Measurements from ENCODE around the gene AURKAIP1. TPM values are rescaled to one million over a fixed set of nuclear protein-coding genes. Genes with fewer than 3 reads are reported as not detected.

The AURKAIP1 gene
- polyA plus RNA-seq, 1 of the 3 experiments (the other 2 are of a cell fraction): 214 TPM

DNA sequence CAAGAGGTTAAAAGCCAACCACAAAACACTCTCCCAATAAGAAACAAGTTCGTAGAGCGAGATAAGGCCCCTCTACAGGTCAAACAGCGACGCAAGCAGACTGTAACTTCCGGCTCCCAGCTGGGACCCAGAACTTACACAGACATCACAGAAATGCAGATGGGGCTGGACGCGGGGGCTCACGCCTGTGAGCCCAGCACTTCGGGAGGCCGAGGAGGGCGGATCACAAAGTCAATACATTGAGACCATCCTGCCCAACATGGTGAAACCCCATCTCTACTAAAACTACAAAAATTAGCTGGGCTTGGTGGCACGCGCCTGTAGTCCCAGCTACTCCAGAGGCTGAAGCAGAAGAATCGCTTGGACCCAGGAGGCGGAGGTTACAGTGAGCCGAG, 13.1 kb upstream of the AURKAIP1 start (continued):
- TF ChIP-seq EZH2phosphoT487 (IDR thresholded peaks at IDR 0.05; ENCODE audit: borderline replicate concordance, low read depth): no peak
- no peak for TF ChIP-seq MAX (IDR thresholded peaks at IDR 0.05; ENCODE audit: low read depth)
- TF ChIP-seq, protein P1, sequence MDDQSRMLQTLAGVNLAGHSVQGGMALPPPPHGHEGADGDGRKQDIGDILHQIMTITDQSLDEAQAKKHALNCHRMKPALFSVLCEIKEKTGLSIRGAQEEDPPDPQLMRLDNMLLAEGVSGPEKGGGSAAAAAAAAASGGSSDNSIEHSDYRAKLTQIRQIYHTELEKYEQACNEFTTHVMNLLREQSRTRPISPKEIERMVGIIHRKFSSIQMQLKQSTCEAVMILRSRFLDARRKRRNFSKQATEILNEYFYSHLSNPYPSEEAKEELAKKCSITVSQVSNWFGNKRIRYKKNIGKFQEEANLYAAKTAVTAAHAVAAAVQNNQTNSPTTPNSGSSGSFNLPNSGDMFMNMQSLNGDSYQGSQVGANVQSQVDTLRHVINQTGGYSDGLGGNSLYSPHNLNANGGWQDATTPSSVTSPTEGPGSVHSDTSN (IDR thresholded peaks at IDR 0.05): no peak

DNA sequence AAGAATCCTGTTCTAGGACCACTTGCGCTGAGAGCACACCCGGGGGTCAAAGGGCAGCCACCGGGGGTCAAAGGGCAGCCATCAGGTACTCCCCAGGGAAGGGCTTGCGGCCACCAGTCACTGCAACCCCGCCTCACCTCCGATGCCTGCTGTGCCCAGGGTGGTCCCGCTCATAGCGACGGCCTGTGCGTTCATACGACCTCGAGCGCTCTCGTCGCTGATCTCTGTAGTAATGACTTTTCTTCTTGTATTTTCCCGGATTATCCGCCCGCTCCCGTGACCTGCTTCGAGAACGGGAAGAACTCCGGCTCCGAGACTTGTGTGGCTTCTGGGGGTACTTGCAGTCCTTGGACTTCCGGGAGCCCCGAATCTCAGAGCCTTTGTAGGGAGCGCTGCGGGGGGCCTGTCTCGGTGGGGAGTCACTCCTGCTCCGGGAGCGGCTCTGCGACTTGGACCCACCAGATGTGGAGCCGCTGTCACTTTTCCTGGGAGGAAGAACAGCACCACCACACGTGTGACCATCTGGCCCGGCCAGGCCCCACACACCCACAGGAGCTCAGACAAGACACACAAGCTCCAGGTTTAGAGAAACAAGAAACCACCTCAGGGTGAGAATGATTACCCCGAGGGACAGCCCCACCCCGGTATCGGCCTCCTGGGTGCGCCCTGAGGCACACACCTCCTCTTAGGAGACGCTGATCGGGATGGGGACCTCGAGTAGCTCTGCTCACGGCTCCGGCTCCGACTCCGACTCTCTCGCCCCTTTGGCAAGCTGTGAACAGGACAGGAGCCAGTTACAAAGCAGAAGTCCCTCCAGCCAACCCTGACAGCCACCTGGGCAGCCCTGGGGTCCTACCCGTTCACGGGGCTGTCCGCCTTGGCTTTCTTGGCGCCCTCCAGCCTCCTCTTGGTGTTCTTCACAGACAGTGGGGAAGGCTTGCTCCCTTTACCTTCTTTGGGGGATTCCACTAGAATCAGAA, 12.4 kb upstream of the AURKAIP1 start:
- Histone ChIP-seq H3K4me2 (no peak overlapping the region), H2AFZ (ENCODE audit: low read depth) (no peak overlapping the region), H3K27me3 (ENCODE audit: insufficient read depth) (no peaks in the 10 kb centered on the region), H3K27ac (ENCODE audit: low read depth in 2 of 2, low read length in 1 of 2) (no peak overlapping the region), H3K4me3 (ENCODE audit: low read depth in 2 of 2, low read length in 1 of 2) (no peak overlapping the region), H3K36me3 (replicated peaks in 1 of 2; ENCODE audit: control insufficient read depth in 1 of 2, insufficient read depth in 2 of 2, low read length in 1 of 2) (peaks cover 26 to 61% of the 10 kb centered on the region in 2 experiments), H3K9ac (no peak overlapping the region), H3K79me2 (ENCODE audit: insufficient read depth) (peaks cover 14% of the 10 kb centered on the region; the same call in 1 of the 2 replicates), H3K9me2 (no peaks in the 10 kb centered on the region), H3F3A (replicated peaks; ENCODE audit: insufficient read depth) (no peaks in the 10 kb centered on the region), H3K9me3 (no peaks in the 10 kb centered on the region), H4K20me1 (ENCODE audit: insufficient read depth) (no peaks in the 10 kb centered on the region), H3K4me1 (ENCODE audit: control insufficient read depth in 1 of 2, insufficient read depth in 2 of 2, low read depth in 1 of 2, low read length in 1 of 2) (no peaks in the 10 kb centered on the region)
- CTCF ChIA-PET: interaction anchor here (1.5 to 2.8 kb wide), 3 partner anchors 12 to 15 kb away, joined by 6 to 16 read pairs (median 6); partner anchors contain the start of gene CCNL2
- POLR2A ChIA-PET: no interaction called here
- 94% methylated on average over 35 of the region's 50 CpGs for WGBS (ENCODE audit: low lambda C conversion rate)
- no peak for DNase-seq
- no peak for TF ChIP-seq TCF12 (IDR thresholded peaks at IDR 0.05)
- no peak for TF ChIP-seq TEAD4 (IDR thresholded peaks at IDR 0.05; ENCODE audit: borderline replicate concordance, insufficient read depth)
- no peak for TF ChIP-seq MXI1 (IDR thresholded peaks at IDR 0.05; ENCODE audit: low read depth, low read length)
- TF ChIP-seq ZBTB33 (IDR thresholded peaks at IDR 0.05; ENCODE audit: borderline replicate concordance, low read depth): no peak
- TF ChIP-seq YY1 (IDR thresholded peaks at IDR 0.05; ENCODE audit: low read depth): no peak
- TF ChIP-seq RFX5 (IDR thresholded peaks at IDR 0.05; ENCODE audit: low read length): no peak
- TF ChIP-seq SIN3A (IDR thresholded peaks at IDR 0.05; ENCODE audit: borderline replicate concordance, low read depth, low read length): no peak
- TF ChIP-seq TAF1 (IDR thresholded peaks at IDR 0.05; ENCODE audit: borderline replicate concordance, low read depth, low read length): no peak
- no peak for TF ChIP-seq USF2 (IDR thresholded peaks at IDR 0.05; ENCODE audit: borderline replicate concordance, low read depth, low read length)
- TF ChIP-seq CTCF (IDR thresholded peaks at IDR 0.05): no peak
- TF ChIP-seq FOXM1 (IDR thresholded peaks at IDR 0.05; ENCODE audit: low read depth): no peak
- TF ChIP-seq IRF3 (IDR thresholded peaks at IDR 0.05; ENCODE audit: low read depth, low read length): no peak
- no peak for TF ChIP-seq GABPA (IDR thresholded peaks at IDR 0.05; ENCODE audit: low read depth)
- TF ChIP-seq GATA2 (CRISPR knock-in tag; IDR thresholded peaks at IDR 0.05): no peak
- TF ChIP-seq MEF2A (IDR thresholded peaks at IDR 0.05; ENCODE audit: borderline replicate concordance, low read depth): no peak
- no peak for TF ChIP-seq NRF1 (IDR thresholded peaks at IDR 0.05; ENCODE audit: low read depth, low read length)
- TF ChIP-seq FOSL2 (IDR thresholded peaks at IDR 0.05; ENCODE audit: borderline replicate concordance, low read depth): no peak
- no peak for TF ChIP-seq RCOR1 (IDR thresholded peaks at IDR 0.05; ENCODE audit: low read length)
- TF ChIP-seq, protein P1 (IDR thresholded peaks at IDR 0.05): no peak
